HepG2 (cell line): Measurements from ENCODE around the gene TBC1D20. TPM values are rescaled to one million over a fixed set of nuclear protein-coding genes. Genes with fewer than 3 reads are reported as not detected.

ENCODE experiments used
- CREM ChIP-seq, 2 experiments: sonication (generic) in 1 of 2; formaldehyde crosslinking in 1 of 2; IDR thresholded peaks; 2 replicates each; pipeline versions ENCODE4 v1.4.0 to v1.6.1; 2016 to 2020; ENCODE audit warnings: antibody characterized with exemption in 1 of 2, mild to moderate bottlenecking in 1 of 2, missing genetic modification reagents in 1 of 2
- DNMT1 ChIP-seq: sonication (generic); formaldehyde crosslinking; IDR thresholded peaks from 2 replicates; pipeline ENCODE4 v1.5.1; 2020; ENCODE audit warnings: mild to moderate bottlenecking, missing genetic modification reagents
- ELF3 ChIP-seq: IDR thresholded peaks from 2 replicates; pipeline ENCODE4 v1.6.1; 2016; ENCODE audit warnings: missing genetic modification reagents, missing compliant biosample characterization
- KDM6A ChIP-seq: IDR thresholded peaks from 2 replicates; pipeline ENCODE4 v1.6.1; 2016; ENCODE audit warnings: low read depth
- ZFP37 ChIP-seq: sonication (generic); formaldehyde crosslinking; IDR thresholded peaks from 2 replicates; pipeline ENCODE4 v1.4.0; 2020; ENCODE audit warnings: missing genetic modification reagents, borderline replicate concordance
- ZMYM4 ChIP-seq: sonication (generic); formaldehyde crosslinking; IDR thresholded peaks from 2 replicates; pipeline ENCODE4 v1.8.1; 2023; ENCODE audit warnings: mild to moderate bottlenecking, missing genetic modification reagents
- polyA plus RNA-seq, 8 experiments: library from polyadenylated mRNA; depleted of rRNA in 3 of 8; stranded (reverse) in 7 of 8; unstranded in 1 of 8; fragments of >200 nt; fragmentation: Illumina TruSeq in 4 of 8; extraction: Trizol in 4 of 8; gene quantifications; 2 replicates each; pipeline versions ENCODE4 v1.2.1 to v1.2.3, GENCODE V29; 2011 to 2016; ENCODE audit warnings: low read depth in 4 of 8, missing spikeins in 1 of 8, mixed read lengths in 1 of 8; ENCODE audit not compliant: insufficient read depth in 1 of 8
- total RNA-seq, 5 experiments: library from RNA; depleted of rRNA; stranded (reverse); fragments of >200 nt; fragmentation: Illumina TruSeq; extraction: Trizol; gene quantifications; 2 replicates each; pipeline ENCODE4 v1.2.3, GENCODE V29; 2016; ENCODE audit warnings: low read depth in 1 of 5
- TF ChIP-seq, protein P1 (sequence below): sonication (generic); formaldehyde crosslinking; IDR thresholded peaks from 2 replicates; pipeline ENCODE4 v1.4.0; 2020; ENCODE audit warnings: missing genetic modification reagents, borderline replicate concordance

The TBC1D20 gene
- total and polyA plus RNA-seq, 2 of the 13 experiments (the other 11 are each of a cell fraction or from before 2014, with no cell fraction given) = 36.6 to 47.1 TPM

DNA sequence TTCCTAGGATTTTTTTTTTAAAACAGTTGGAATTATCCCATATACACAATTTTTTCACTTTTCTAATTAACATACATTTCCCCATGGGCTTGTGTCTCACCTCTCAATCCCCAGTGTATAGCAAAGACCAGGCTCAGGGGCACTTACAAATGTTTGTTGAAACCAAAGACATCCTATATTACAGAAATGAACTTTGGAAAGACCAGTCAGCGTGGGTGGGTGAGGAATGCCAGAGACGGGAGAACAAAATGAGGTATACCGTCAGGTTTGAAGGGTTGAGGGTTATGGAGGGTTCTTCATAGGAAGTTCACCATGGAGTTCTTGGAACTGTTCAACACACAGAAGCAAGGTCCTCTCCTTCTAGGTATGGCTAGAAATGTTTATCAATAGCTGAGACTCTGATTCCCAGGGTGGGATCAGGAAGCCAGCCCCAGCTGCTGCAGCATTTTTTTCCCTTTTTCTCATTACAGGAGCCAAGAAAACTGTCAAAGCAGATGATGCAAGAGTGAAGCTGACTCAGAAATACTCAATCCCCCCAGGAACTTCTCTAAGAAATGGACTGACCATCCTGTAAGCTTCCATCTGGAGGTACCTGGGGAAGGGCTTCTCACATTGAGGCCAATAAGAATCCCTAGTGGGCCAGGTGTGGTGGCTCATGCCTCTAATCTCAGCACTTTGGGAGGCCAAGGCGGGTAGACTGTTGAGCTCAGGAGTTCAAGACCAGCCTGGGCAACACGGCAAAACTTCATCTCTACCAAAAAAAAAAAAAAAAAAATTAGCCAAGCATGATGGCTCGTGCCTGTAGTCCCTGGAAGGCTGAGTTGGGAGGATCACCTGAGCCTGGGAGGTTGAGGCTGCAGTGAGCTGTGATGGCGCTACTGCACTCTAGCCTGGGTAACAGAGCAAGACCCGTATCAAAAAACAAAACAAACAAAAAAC is 15.9 kb upstream of the TBC1D20 start (continued):
- TF ChIP-seq, protein P1, sequence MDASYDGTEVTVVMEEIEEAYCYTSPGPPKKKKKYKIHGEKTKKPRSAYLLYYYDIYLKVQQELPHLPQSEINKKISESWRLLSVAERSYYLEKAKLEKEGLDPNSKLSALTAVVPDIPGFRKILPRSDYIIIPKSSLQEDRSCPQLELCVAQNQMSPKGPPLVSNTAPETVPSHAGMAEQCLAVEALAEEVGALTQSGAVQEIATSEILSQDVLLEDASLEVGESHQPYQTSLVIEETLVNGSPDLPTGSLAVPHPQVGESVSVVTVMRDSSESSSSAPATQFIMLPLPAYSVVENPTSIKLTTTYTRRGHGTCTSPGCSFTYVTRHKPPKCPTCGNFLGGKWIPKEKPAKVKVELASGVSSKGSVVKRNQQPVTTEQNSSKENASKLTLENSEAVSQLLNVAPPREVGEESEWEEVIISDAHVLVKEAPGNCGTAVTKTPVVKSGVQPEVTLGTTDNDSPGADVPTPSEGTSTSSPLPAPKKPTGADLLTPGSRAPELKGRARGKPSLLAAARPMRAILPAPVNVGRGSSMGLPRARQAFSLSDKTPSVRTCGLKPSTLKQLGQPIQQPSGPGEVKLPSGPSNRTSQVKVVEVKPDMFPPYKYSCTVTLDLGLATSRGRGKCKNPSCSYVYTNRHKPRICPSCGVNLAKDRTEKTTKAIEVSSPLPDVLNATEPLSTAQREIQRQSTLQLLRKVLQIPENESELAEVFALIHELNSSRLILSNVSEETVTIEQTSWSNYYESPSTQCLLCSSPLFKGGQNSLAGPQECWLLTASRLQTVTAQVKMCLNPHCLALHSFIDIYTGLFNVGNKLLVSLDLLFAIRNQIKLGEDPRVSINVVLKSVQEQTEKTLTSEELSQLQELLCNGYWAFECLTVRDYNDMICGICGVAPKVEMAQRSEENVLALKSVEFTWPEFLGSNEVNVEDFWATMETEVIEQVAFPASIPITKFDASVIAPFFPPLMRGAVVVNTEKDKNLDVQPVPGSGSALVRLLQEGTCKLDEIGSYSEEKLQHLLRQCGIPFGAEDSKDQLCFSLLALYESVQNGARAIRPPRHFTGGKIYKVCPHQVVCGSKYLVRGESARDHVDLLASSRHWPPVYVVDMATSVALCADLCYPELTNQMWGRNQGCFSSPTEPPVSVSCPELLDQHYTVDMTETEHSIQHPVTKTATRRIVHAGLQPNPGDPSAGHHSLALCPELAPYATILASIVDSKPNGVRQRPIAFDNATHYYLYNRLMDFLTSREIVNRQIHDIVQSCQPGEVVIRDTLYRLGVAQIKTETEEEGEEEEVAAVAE (CRISPR knock-in tag) = no peak
- TF ChIP-seq ELF3 (CRISPR knock-in tag) (0 out of 2 replicates have a peak, but pooled peaks have one; percentile 15), CREM (IDR thresholded peaks at IDR 0.05) (no peak), CREM (CRISPR knock-in tag; IDR thresholded peaks at IDR 0.05) (no peak), KDM6A (no peak), DNMT1 (CRISPR knock-in tag) (no peak), ZFP37 (no peak), ZMYM4 (CRISPR knock-in tag) (no peak)
- TF ChIP-seq, all 625 proteins: peak for 34
